ENCODE results near the gene RSRC1.

DNA sequence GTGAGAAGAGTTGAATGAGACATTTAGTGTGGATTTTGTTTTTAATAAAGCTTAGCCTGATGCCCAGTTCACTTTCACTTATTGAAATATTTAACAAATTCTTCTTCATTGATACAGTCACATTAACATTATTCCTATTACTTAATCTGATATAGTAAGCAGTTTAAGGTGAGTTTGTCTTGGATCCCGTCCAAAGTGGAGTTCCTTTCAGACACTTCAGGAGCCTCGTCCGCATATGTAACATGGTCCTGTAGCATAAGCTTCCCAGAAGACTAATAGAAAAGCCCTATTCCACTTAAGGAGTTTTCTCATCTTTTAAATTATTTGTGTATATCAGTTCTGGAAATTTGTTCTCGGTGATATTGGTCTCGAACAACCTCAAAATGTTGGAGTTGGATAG lies 421.4 kb downstream of the RSRC1 start:
- TF ChIP-seq, protein P1, sequence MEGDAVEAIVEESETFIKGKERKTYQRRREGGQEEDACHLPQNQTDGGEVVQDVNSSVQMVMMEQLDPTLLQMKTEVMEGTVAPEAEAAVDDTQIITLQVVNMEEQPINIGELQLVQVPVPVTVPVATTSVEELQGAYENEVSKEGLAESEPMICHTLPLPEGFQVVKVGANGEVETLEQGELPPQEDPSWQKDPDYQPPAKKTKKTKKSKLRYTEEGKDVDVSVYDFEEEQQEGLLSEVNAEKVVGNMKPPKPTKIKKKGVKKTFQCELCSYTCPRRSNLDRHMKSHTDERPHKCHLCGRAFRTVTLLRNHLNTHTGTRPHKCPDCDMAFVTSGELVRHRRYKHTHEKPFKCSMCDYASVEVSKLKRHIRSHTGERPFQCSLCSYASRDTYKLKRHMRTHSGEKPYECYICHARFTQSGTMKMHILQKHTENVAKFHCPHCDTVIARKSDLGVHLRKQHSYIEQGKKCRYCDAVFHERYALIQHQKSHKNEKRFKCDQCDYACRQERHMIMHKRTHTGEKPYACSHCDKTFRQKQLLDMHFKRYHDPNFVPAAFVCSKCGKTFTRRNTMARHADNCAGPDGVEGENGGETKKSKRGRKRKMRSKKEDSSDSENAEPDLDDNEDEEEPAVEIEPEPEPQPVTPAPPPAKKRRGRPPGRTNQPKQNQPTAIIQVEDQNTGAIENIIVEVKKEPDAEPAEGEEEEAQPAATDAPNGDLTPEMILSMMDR (IDR thresholded peaks at IDR 0.05; ENCODE audit: low read depth, low read length) = no peak
- TF ChIP-seq EZH2phosphoT487 (IDR thresholded peaks at IDR 0.05; ENCODE audit: low read depth) = no peak
